B cell (primary cell): ENCODE results near the gene PRPS2.

ENCODE experiments used
- CTCF ChIP-seq: fragments of 200-600 bp; IDR thresholded peaks from one replicate; pipeline ENCODE4 v1.8.0; 2022; ENCODE audit warnings: antibody characterized with exemption, mild to moderate bottlenecking
- EZH2 ChIP-seq: IDR thresholded peaks from 2 replicates; pipeline ENCODE4 v1.6.1; 2012; ENCODE audit warnings: borderline replicate concordance, low read depth, mild to moderate bottlenecking, moderate library complexity, low read length; ENCODE audit not compliant: insufficient read depth, poor library complexity, severe bottlenecking

- TF ChIP-seq CTCF, result no peak
- TF ChIP-seq EZH2, result no peak
These were observed 11.7 kb upstream of the PRPS2 start for GRCh38 chrX:12779534-12779933.
